Mesendoderm (in vitro differentiated cells): ENCODE data around the gene ALK.

Experiments
- DNase-seq: peaks from one replicate; pipeline ENCODE4 v3.0.0; 2013
- H2AK5ac ChIP-seq: 2 replicates; pipeline ENCODE4 v1.6.1; 2013; ENCODE audit warnings: low read length, inconsistent platforms
- H2BK120ac ChIP-seq: 2 replicates; pipeline ENCODE4 v1.6.1; 2013; ENCODE audit warnings: low read depth, mild to moderate bottlenecking, low read length, moderate library complexity, mixed read lengths
- H2BK15ac ChIP-seq: replicated peaks from 2 replicates; pipeline ENCODE4 v1.6.1; 2013; ENCODE audit warnings: low read depth, mild to moderate bottlenecking, moderate library complexity
- H2BK5ac ChIP-seq: 2 replicates; pipeline ENCODE4 v1.6.1; 2013; ENCODE audit warnings: low read length, inconsistent platforms
- H3K18ac ChIP-seq: 2 replicates; pipeline ENCODE4 v1.6.1; 2013; ENCODE audit warnings: mild to moderate bottlenecking, low read length, mixed read lengths
- H3K23ac ChIP-seq: one replicate; pipeline ENCODE4 v1.6.1; 2013; ENCODE audit warnings: low read length
- H3K27ac ChIP-seq: 2 replicates; pipeline ENCODE4 v1.5.1; 2013; ENCODE audit warnings: low read depth, mild to moderate bottlenecking, inconsistent platforms, low read length, moderate library complexity
- H3K27me3 ChIP-seq: 2 replicates; pipeline ENCODE4 v1.6.1; 2013; ENCODE audit warnings: low read length, control low read depth, mild to moderate bottlenecking, inconsistent platforms; ENCODE audit not compliant: insufficient read depth, poor library complexity
- H3K36me3 ChIP-seq: 2 replicates; pipeline ENCODE4 v1.6.1; 2013; ENCODE audit warnings: low read length, inconsistent platforms; ENCODE audit not compliant: control insufficient read depth, insufficient read depth
- H3K4ac ChIP-seq: one replicate; pipeline ENCODE4 v1.6.1; 2013; ENCODE audit warnings: low read depth, mild to moderate bottlenecking, low read length, moderate library complexity
- H3K4me1 ChIP-seq: 2 replicates; pipeline ENCODE4 v1.6.1; 2013; ENCODE audit warnings: low read depth, low read length, inconsistent platforms; ENCODE audit not compliant: control insufficient read depth
- H3K4me2 ChIP-seq: 2 replicates; pipeline ENCODE4 v1.6.1; 2013; ENCODE audit warnings: low read length
- H3K4me3 ChIP-seq: 2 replicates; pipeline ENCODE4 v1.5.1; 2013; ENCODE audit warnings: mild to moderate bottlenecking, low read length
- H3K56ac ChIP-seq: one replicate; pipeline ENCODE4 v1.6.1; 2013; ENCODE audit warnings: low read length
- H3K79me1 ChIP-seq: 2 replicates; pipeline ENCODE4 v1.6.1; 2013; ENCODE audit warnings: low read length, inconsistent platforms
- H3K79me2 ChIP-seq: 2 replicates; pipeline ENCODE4 v1.6.1; 2013; ENCODE audit warnings: mild to moderate bottlenecking, low read length; ENCODE audit not compliant: control insufficient read depth, insufficient read depth
- H3K9ac ChIP-seq: 2 replicates; pipeline ENCODE4 v1.6.1; 2013; ENCODE audit warnings: low read length, inconsistent platforms
- H4K5ac ChIP-seq: one replicate; pipeline ENCODE4 v1.6.1; 2013; ENCODE audit warnings: low read length
- H4K8ac ChIP-seq: one replicate; pipeline ENCODE4 v1.6.1; 2013; ENCODE audit warnings: low read depth, mild to moderate bottlenecking, control low read depth, low read length, moderate library complexity
- WGBS: extraction: QIAGEN DNeasy Blood & Tissue Kit; methylation state at CpG from one replicate; pipeline ENCODE4 v1.1.7; 2013; ENCODE audit warnings: low lambda C conversion rate, missing lambda C conversion rate; ENCODE audit not compliant: insufficient coverage; ENCODE audit errors: extremely low coverage; 5-methylcytosine and 5-hydroxymethylcytosine counted together

The ALK gene

DNA sequence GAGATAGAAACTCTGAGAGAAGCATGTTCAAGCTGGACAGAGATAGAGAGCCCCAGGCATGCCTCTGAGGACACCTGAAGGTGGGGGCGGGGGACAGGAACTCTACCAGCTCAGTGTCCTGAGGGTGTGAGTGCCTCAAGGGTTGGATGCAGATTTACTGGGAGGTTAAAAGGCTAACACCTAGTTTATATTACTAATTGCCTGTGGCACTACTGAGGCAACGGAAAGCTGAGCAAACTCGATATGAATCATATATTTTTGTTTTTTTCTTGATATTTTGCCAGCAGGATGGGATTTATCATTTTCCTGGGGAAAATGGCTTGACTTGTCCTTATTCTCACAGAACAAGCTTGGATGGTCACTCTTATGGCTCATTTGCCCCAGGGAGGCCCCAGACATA, 319.5 kb downstream of the ALK start:
- Histone ChIP-seq H3K36me3 (no peaks in the 10 kb centered on the region), H4K8ac (no peak overlapping the region), H4K5ac (no peak overlapping the region), H2BK120ac (no peak overlapping the region), H3K4me1 (no peaks in the 10 kb centered on the region), H3K27me3 (no peaks in the 10 kb centered on the region), H3K18ac (no peak overlapping the region), H3K79me1 (no peaks in the 10 kb centered on the region), H3K56ac (no peak overlapping the region), H2BK5ac (no peak overlapping the region), H3K4me3 (no peak overlapping the region), H3K27ac (no peak overlapping the region), H3K23ac (no peak overlapping the region), H3K9ac (no peak overlapping the region), H3K4me2 (no peak overlapping the region), H2BK15ac (no peak overlapping the region), H3K79me2 (no peaks in the 10 kb centered on the region), H2AK5ac (no peak overlapping the region), H3K4ac (no peak overlapping the region)
- no CpG with 5 or more reads among the region's 3 CpGs for WGBS
- DNase-seq: no peak

DNA sequence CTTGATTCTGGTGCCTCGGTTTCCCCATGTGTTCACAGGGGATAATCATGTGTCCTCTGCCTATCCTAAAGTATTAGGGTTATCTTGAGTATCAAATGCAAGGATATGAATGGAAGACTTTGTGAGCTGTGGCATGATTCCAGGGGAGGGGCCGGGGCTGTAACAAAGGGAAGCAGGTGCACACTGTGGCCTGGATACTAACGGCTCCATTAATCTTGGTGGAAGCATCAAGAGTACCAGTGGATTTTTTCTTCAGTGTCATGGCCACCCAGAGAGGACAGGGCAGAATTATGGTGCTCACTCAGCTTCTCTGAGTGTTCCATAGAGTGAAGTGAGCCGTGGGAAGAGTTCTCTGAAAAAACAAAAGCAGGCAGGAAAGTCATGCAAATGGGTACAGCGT, 320.1 kb downstream of the ALK start:
- Histone ChIP-seq H4K5ac (no peak overlapping the region), H3K79me1 (no peaks in the 10 kb centered on the region), H3K27me3 (no peaks in the 10 kb centered on the region), H3K4me3 (no peak overlapping the region), H3K4ac (no peak overlapping the region), H3K4me2 (no peak overlapping the region), H3K18ac (no peak overlapping the region), H2BK5ac (no peak overlapping the region), H3K79me2 (no peaks in the 10 kb centered on the region), H3K27ac (no peak overlapping the region), H3K56ac (no peak overlapping the region), H3K36me3 (no peaks in the 10 kb centered on the region), H2BK15ac (no peak overlapping the region), H2AK5ac (no peak overlapping the region), H3K9ac (no peak overlapping the region), H2BK120ac (no peak overlapping the region), H3K23ac (no peak overlapping the region), H4K8ac (no peak overlapping the region), H3K4me1 (no peaks in the 10 kb centered on the region)
- no CpG with 5 or more reads among the region's 5 CpGs for WGBS
- DNase-seq: no peak

DNA sequence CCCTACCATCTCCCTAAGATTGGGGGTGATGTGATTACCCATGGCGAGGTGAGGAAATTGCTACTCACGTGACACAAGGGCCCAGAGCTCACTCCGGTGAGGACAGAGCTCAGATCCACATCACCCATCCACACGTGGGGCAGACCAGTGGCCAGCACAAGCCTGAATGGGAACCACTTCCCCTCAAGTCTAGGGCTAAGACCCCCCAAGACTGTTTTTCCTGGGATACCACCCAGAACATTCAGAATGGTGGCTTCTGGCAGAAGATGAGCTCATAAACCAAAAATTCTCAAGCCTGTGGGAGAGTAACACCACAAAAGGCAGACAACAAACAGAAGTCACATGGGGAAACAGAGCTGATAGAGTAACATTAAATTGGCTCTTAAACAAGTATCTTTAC, 321.4 kb downstream of the ALK start:
- Histone ChIP-seq H3K27ac (no peak overlapping the region), H3K56ac (no peak overlapping the region), H2BK5ac (no peak overlapping the region), H3K4me3 (no peak overlapping the region), H3K79me2 (no peaks in the 10 kb centered on the region), H2BK120ac (no peak overlapping the region), H3K4me2 (no peak overlapping the region), H3K36me3 (no peaks in the 10 kb centered on the region), H2BK15ac (no peak overlapping the region), H3K27me3 (no peaks in the 10 kb centered on the region), H4K8ac (no peak overlapping the region), H3K79me1 (no peaks in the 10 kb centered on the region), H3K4me1 (no peaks in the 10 kb centered on the region), H2AK5ac (no peak overlapping the region), H3K4ac (no peak overlapping the region), H3K23ac (no peak overlapping the region), H3K18ac (no peak overlapping the region), H3K9ac (no peak overlapping the region), H4K5ac (no peak overlapping the region)
- peak; percentile 10 for DNase-seq
- no CpG with 5 or more reads among the region's 4 CpGs for WGBS

DNA sequence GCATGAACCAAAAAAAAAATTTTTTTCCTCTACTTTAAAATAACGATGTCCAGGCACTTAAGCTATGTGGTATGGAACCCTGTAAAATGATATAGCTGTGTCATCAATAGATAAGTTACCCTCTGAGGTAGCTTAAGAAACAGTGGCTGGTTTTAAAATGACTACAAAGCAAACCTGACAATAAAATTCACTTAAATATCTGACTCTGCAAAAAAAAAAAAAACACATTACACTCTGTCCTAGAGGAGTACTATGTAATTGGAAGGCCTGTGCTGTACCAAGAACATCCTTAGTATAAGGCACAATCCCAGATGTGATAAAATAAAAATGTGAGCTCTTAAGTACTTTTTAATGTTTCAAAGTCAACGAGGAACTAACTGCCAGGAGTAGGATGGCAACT, 322.4 kb downstream of the ALK start:
- Histone ChIP-seq H4K5ac (no peak overlapping the region), H3K4me1 (no peaks in the 10 kb centered on the region), H3K23ac (no peak overlapping the region), H3K18ac (no peak overlapping the region), H3K4me3 (no peak overlapping the region), H3K79me2 (no peaks in the 10 kb centered on the region), H3K56ac (no peak overlapping the region), H2BK15ac (no peak overlapping the region), H3K4me2 (no peak overlapping the region), H3K27ac (no peak overlapping the region), H2BK5ac (no peak overlapping the region), H4K8ac (no peak overlapping the region), H3K36me3 (no peaks in the 10 kb centered on the region), H2AK5ac (no peak overlapping the region), H3K27me3 (no peaks in the 10 kb centered on the region), H3K4ac (no peak overlapping the region), H2BK120ac (no peak overlapping the region), H3K79me1 (no peaks in the 10 kb centered on the region), H3K9ac (no peak overlapping the region)
- DNase-seq: no peak
- no CpG with 5 or more reads among the region's 2 CpGs for whole genome bisulfite sequencing

GRCh38 chr2:29597035-29597434, 324.4 kb downstream of the ALK start:
- Histone ChIP-seq H2AK5ac (no peak overlapping the region), H3K9ac (no peak overlapping the region)
- WGBS: no CpG with 5 or more reads among the region's 5 CpGs

GRCh38 chr2:29596584-29596983, 324.8 kb downstream of the ALK start:
- Histone ChIP-seq H3K9ac (no peak overlapping the region), H4K5ac (no peak overlapping the region)

More at GRCh38 chr2:29597035-29597434, 324.4 kb downstream of the ALK start:
- Histone ChIP-seq H3K4me3 (no peak overlapping the region), H3K4me1 (no peaks in the 10 kb centered on the region), H3K4me2 (no peak overlapping the region), H3K4ac (no peak overlapping the region), H4K5ac (no peak overlapping the region), H3K27me3 (no peaks in the 10 kb centered on the region), H3K36me3 (no peaks in the 10 kb centered on the region), H3K79me1 (no peaks in the 10 kb centered on the region), H2BK5ac (no peak overlapping the region), H3K23ac (no peak overlapping the region), H2BK15ac (no peak overlapping the region), H3K56ac (no peak overlapping the region), H3K18ac (no peak overlapping the region), H2BK120ac (no peak overlapping the region), H3K79me2 (no peaks in the 10 kb centered on the region), H3K27ac (no peak overlapping the region), H4K8ac (no peak overlapping the region)
- DNase-seq: no peak

More at GRCh38 chr2:29596584-29596983, 324.8 kb downstream of the ALK start:
- Histone ChIP-seq H3K36me3 (no peaks in the 10 kb centered on the region), H4K8ac (no peak overlapping the region), H3K4me2 (no peak overlapping the region), H2BK120ac (no peak overlapping the region), H3K27ac (no peak overlapping the region), H3K23ac (no peak overlapping the region), H3K4me3 (no peak overlapping the region), H2AK5ac (no peak overlapping the region), H3K56ac (no peak overlapping the region), H3K79me2 (no peaks in the 10 kb centered on the region), H3K79me1 (no peaks in the 10 kb centered on the region), H3K4ac (no peak overlapping the region), H2BK15ac (no peak overlapping the region), H2BK5ac (no peak overlapping the region), H3K18ac (no peak overlapping the region), H3K4me1 (no peaks in the 10 kb centered on the region), H3K27me3 (no peaks in the 10 kb centered on the region)
- no CpG with 5 or more reads among the region's 2 CpGs for WGBS
- DNase-seq: no peak
